ENCODE measurements around the gene SLC46A1. TPM values are rescaled to one million over a fixed set of nuclear protein-coding genes. Genes with fewer than 3 reads are reported as not detected.

The SLC46A1 gene
- total RNA-seq, 4 donors from 2014 or later: 4.6 to 9.6 (median 7.4) TPM

DNA sequence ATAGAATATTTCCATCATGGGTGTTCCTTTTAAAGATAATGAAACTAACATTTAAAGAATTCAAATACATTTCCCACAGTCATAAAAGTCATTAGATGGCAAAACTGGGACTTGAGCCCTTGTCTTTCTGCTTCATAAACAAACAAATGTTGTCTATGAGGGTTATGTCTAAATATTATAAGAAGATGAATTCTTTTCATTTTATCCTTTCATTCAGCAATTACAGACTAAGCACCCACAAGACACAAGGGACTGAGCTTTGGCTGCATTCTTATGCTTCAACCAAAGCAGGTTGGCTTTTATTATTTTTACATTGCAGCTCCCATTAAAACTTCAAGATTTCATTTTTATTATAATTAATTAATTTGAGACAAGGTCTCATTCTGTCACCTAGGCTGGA lies 19.6 kb downstream of the SLC46A1 start:
- H3K27me3 ChIP-seq: no peaks in the 10 kb centered on the region
- H3K9me3 ChIP-seq: no peaks in the 10 kb centered on the region
- no peak overlapping the region for H3K27ac ChIP-seq (replicated peaks in 1 of 4)
- H3K36me3 ChIP-seq: peaks cover 28 to 74% (median 48%) of the 10 kb centered on the region in 4 donors
- no peak overlapping the region for H3K4me3 ChIP-seq
- intact Hi-C loops (cut with DNase I): no loop called here
- H3K4me1 ChIP-seq: peaks cover 3 to 10% (median 7%) of the 10 kb centered on the region in 4 donors
- DNase-seq (ENCODE audit: extremely low spot score): no peak
- TF ChIP-seq, protein P1, sequence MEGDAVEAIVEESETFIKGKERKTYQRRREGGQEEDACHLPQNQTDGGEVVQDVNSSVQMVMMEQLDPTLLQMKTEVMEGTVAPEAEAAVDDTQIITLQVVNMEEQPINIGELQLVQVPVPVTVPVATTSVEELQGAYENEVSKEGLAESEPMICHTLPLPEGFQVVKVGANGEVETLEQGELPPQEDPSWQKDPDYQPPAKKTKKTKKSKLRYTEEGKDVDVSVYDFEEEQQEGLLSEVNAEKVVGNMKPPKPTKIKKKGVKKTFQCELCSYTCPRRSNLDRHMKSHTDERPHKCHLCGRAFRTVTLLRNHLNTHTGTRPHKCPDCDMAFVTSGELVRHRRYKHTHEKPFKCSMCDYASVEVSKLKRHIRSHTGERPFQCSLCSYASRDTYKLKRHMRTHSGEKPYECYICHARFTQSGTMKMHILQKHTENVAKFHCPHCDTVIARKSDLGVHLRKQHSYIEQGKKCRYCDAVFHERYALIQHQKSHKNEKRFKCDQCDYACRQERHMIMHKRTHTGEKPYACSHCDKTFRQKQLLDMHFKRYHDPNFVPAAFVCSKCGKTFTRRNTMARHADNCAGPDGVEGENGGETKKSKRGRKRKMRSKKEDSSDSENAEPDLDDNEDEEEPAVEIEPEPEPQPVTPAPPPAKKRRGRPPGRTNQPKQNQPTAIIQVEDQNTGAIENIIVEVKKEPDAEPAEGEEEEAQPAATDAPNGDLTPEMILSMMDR (IDR thresholded peaks at IDR 0.05): no peak
- TF ChIP-seq EP300 (IDR thresholded peaks at IDR 0.05) (no peak), POLR2A (IDR thresholded peaks at IDR 0.05; ENCODE audit: low read depth) (no peak), POLR2AphosphoS5 (IDR thresholded peaks at IDR 0.05) (no peak)

DNA sequence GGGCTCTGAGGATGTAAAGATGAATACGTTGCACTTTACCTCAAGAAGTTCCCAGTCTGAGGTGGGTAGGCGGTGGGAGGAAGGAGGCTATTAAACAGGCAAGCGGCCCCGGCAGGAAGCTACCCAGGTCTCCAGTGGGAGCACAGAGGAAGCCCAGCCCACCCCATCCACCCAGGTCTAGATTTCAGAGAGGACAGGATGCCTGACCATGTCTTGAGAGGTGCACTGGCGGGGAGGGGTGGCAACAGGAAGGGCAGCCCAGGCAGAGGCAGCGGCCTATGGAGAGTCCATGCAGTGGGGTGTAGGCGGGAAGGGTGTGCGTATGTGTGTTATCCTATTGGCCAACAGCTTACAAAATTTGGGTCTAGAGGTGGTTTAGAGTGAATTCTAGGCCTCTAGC lies 20.6 kb downstream of the SLC46A1 start:
- no peak for DNase-seq (ENCODE audit: extremely low spot score)

DNA sequence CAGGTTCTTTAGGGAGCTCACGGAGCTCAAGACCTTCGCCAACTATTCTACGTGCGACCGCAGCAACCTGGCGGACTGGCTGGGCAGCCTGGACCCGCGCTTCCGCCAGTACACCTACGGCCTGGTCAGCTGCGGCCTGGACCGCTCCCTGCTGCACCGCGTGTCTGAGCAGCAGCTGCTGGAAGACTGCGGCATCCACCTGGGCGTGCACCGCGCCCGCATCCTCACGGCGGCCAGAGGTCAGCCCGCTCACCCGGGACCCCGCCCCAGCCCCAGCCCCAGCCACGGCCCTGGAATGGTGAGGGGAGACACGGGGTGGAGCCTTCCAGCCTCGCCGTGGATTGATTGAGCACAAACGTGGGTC lies 21.0 kb downstream of the SLC46A1 start:
- H3K4me3 ChIP-seq: peak overlapping the region; percentile 46 to 59 (median 46)

More for the DNA sequence above, 20.6 kb downstream of the SLC46A1 start:
- H3K9me3 ChIP-seq: no peaks in the 10 kb centered on the region
- intact Hi-C loops (cut with DNase I): no loop called here
- TF ChIP-seq POLR2AphosphoS5 (IDR thresholded peaks at IDR 0.05) (no peak), EP300 (IDR thresholded peaks at IDR 0.05) (no peak), POLR2A (IDR thresholded peaks at IDR 0.05; ENCODE audit: low read depth) (no peak)
- TF ChIP-seq, protein P1 (IDR thresholded peaks at IDR 0.05): no peak
- 87% methylated on average over 8 of the region's 8 CpGs for WGBS
- no peak overlapping the region for H3K27ac ChIP-seq (replicated peaks in 1 of 4)
- H3K27me3 ChIP-seq: no peaks in the 10 kb centered on the region
- H3K4me3 ChIP-seq: peak overlapping the region; percentile 46 to 59 (median 46)
- peaks cover 22 to 64% (median 39%) of the 10 kb centered on the region in 4 donors for H3K36me3 ChIP-seq
- peaks cover 8 to 15% (median 11%) of the 10 kb centered on the region in 4 donors for H3K4me1 ChIP-seq

DNA sequence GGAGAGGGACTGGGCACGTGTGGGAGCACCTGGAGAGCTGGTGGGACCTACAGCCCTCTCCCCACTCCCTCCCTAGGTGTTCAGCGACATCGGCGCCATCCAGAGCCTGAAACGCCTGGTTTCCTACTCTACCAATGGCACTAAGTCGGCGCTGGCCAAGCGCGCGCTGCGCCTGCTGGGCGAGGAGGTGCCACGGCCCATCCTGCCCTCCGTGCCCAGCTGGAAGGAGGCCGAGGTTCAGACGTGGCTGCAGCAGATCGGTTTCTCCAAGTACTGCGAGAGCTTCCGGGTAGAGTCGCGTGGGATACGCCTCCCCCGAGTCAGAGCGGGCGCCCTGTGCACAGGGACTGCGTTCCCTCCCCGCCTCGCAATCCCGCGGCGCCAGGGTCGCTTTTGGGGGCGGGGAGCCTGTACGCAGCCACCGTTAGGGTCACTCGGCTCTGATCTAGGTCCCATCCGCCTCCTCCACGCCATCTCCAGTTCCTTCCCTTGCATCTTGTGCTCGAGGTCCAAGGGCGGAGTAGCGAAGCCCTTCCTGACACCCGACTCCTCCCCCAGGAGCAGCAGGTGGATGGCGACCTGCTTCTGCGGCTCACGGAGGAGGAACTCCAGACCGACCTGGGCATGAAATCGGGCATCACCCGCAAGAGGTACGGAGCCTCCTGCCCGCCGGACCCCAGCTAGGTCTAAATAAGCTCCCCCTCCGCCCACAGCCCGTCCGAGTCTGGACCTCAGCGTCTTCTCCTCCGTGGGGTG lies 21.6 kb downstream of the SLC46A1 start:
- TF ChIP-seq POLR2AphosphoS5 (IDR thresholded peaks at IDR 0.05) (no peak), POLR2A (IDR thresholded peaks at IDR 0.05; ENCODE audit: low read depth) (no peak), EP300 (IDR thresholded peaks at IDR 0.05) (no peak)
- TF ChIP-seq, protein P1 (IDR thresholded peaks at IDR 0.05): no peak
- DNase-seq (ENCODE audit: extremely low spot score): no peak
- Histone ChIP-seq H3K9me3 (no peaks in the 10 kb centered on the region), H3K27ac (replicated peaks in 1 of 4) (no peak overlapping the region), H3K4me3 (peak overlapping the region; percentile 46 to 59 (median 46)), H3K36me3 (peaks cover 22 to 54% (median 30%) of the 10 kb centered on the region in 4 donors), H3K4me1 (peaks cover 8 to 15% (median 11%) of the 10 kb centered on the region in 4 donors), H3K27me3 (no peaks in the 10 kb centered on the region)
- intact Hi-C loops (cut with DNase I): no loop called here
- 47% methylated on average over 17 of the region's 56 CpGs for WGBS

More for the DNA sequence above, 21.0 kb downstream of the SLC46A1 start:
- 37% methylated on average over 2 of the region's 29 CpGs for WGBS
- peaks cover 22 to 60% (median 36%) of the 10 kb centered on the region in 4 donors for H3K36me3 ChIP-seq
- no peaks in the 10 kb centered on the region for H3K27me3 ChIP-seq
- intact Hi-C loops (cut with DNase I): no loop called here
- DNase-seq (ENCODE audit: extremely low spot score): no peak
- no peak for TF ChIP-seq EP300 (IDR thresholded peaks at IDR 0.05)
- TF ChIP-seq POLR2A (IDR thresholded peaks at IDR 0.05; ENCODE audit: low read depth): no peak
- TF ChIP-seq, protein P1 (IDR thresholded peaks at IDR 0.05): no peak
- no peak for TF ChIP-seq POLR2AphosphoS5 (IDR thresholded peaks at IDR 0.05)
- no peak overlapping the region for H3K27ac ChIP-seq (replicated peaks in 1 of 4)
- peaks cover 8 to 15% (median 11%) of the 10 kb centered on the region in 4 donors for H3K4me1 ChIP-seq
- no peaks in the 10 kb centered on the region for H3K9me3 ChIP-seq

All from esophagus muscularis mucosa (tissue), 4 donors.